Measurements from ENCODE around the gene FAT1.

DNA sequence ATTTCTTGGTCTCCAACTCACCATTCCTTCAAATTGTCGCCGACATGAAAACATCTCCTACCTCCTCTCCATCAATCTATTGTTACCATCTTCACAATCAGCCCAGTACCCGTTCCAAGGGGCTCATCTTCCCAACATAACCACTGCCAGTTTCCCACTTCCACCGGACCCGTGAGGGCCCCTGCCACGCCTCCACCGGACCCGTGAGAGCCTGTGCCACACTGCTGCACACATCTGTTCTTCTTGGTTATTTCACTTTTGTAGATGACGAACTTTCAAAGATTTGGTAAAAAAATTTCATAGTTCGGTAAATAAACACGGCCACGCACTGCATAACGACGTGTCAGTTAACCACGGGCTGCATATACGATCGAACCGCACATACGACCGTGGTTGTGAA, 65.0 kb downstream of the FAT1 start:
- TF ChIP-seq CTCF (IDR thresholded peaks at IDR 0.05) = no peak
- TF ChIP-seq EZH2 (IDR thresholded peaks at IDR 0.05; ENCODE audit: borderline replicate concordance, insufficient read depth, low read depth, low read length, poor library complexity, severe bottlenecking) = no peak
